HEK293 (cell line): Measurements from ENCODE around the gene HSPA4.

Experiments used
- CTCF ChIA-PET: fragments of 350-600 bp; formaldehyde crosslinking; extraction: SDS; loops from one replicate; lab custom pipeline; 2021; ENCODE audit warnings: antibody characterized with exemption; lab: Yijun Ruan, JAX
- POLR2A ChIA-PET: fragments of 300-600 bp; formaldehyde crosslinking; extraction: SDS; loops from one replicate; lab custom pipeline; 2020; ENCODE audit warnings: antibody characterized with exemption, inconsistent platforms; lab: Yijun Ruan, JAX
- H3K27ac ChIP-seq: fragments of 200-500 bp; sonication (Bioruptor generic); 2 replicates; pipeline ENCODE4 v1.5.1; 2014; ENCODE audit warnings: low read depth, low read length, control low read depth, inconsistent platforms; ENCODE audit errors: extremely low read depth
- H3K36me3 ChIP-seq, 2 experiments: fragments of 200-500 bp in 1 of 2; sonication (Bioruptor generic) in 1 of 2; 1 replicate in 1 of 2; 2 replicates in 1 of 2; pipeline ENCODE4 v1.5.1; 2014 to 2017; ENCODE audit warnings: inconsistent platforms in 2 of 2, low read length in 2 of 2; ENCODE audit not compliant: control insufficient read depth in 2 of 2, insufficient read depth in 1 of 2
- H3K4me1 ChIP-seq: fragments of 200-500 bp; sonication (Bioruptor generic); 2 replicates; pipeline ENCODE4 v1.5.1; 2014; ENCODE audit warnings: mild to moderate bottlenecking, low read length, inconsistent platforms; ENCODE audit not compliant: control insufficient read depth, insufficient read depth
- H3K4me3 ChIP-seq: 2 replicates; pipeline ENCODE4 v1.5.1; 2011; ENCODE audit warnings: low read depth, mild to moderate bottlenecking, control low read depth, low read length, moderate library complexity
- H3K9me3 ChIP-seq: fragments of 200-500 bp; sonication (Bioruptor generic); 2 replicates; pipeline ENCODE4 v1.5.1; 2014; ENCODE audit warnings: low read depth, low read length, inconsistent platforms; ENCODE audit not compliant: control insufficient read depth, insufficient read depth
- GLI2 ChIP-seq: fragments of 450-650 bp; formaldehyde crosslinking; IDR thresholded peaks from 2 replicates; pipeline ENCODE4; 2017; ENCODE audit warnings: missing biosample characterization, missing genetic modification characterization, low read depth, borderline replicate concordance
- MYNN ChIP-seq: fragments of 450-650 bp; formaldehyde crosslinking; IDR thresholded peaks from 2 replicates; pipeline ENCODE4 v1.5.1; 2016; ENCODE audit warnings: missing biosample characterization, missing genetic modification characterization, borderline replicate concordance
- SCRT2 ChIP-seq: fragments of 450-650 bp; formaldehyde crosslinking; IDR thresholded peaks from 2 replicates; pipeline ENCODE4 v1.5.1; 2016; ENCODE audit warnings: missing biosample characterization, missing genetic modification characterization
- SP7 ChIP-seq: fragments of 450-650 bp; formaldehyde crosslinking; IDR thresholded peaks from 2 replicates; pipeline ENCODE4 v1.5.1; 2016; ENCODE audit warnings: missing biosample characterization, missing genetic modification characterization
- YY1 ChIP-seq: fragments of 450-650 bp; formaldehyde crosslinking; IDR thresholded peaks from 2 replicates; pipeline ENCODE4 v1.5.1; 2018; ENCODE audit warnings: missing biosample characterization, missing genetic modification characterization
- ZFP41 ChIP-seq: fragments of 450-650 bp; formaldehyde crosslinking; IDR thresholded peaks from 2 replicates; pipeline ENCODE4 v1.5.1; 2016; ENCODE audit warnings: missing biosample characterization, missing genetic modification characterization, borderline replicate concordance
- ZNF114 ChIP-seq: fragments of 450-650 bp; formaldehyde crosslinking; IDR thresholded peaks from 2 replicates; pipeline ENCODE4 v1.5.0; 2017; ENCODE audit warnings: missing biosample characterization, missing genetic modification characterization
- ZNF138 ChIP-seq: fragments of 450-650 bp; formaldehyde crosslinking; IDR thresholded peaks from 2 replicates; pipeline ENCODE4 v1.5.1; 2016; ENCODE audit warnings: missing biosample characterization, missing genetic modification characterization, borderline replicate concordance
- ZNF140 ChIP-seq: fragments of 450-650 bp; formaldehyde crosslinking; IDR thresholded peaks from 2 replicates; pipeline ENCODE4 v1.5.1; 2016; ENCODE audit warnings: missing biosample characterization, missing genetic modification characterization
- ZNF274 ChIP-seq, 2 experiments: fragments of 200-500 bp in 1 of 2; fragments of 450-650 bp in 1 of 2; sonication (Bioruptor generic) in 1 of 2; formaldehyde crosslinking in 1 of 2; IDR thresholded peaks; 2 replicates each; pipeline versions ENCODE4 v1.5.1 to v1.6.1; 2014 to 2016; ENCODE audit warnings: borderline replicate concordance in 1 of 2, inconsistent platforms in 1 of 2, low read length in 1 of 2, missing biosample characterization in 1 of 2, missing genetic modification characterization in 1 of 2
- ZNF350 ChIP-seq: fragments of 450-650 bp; formaldehyde crosslinking; IDR thresholded peaks from 2 replicates; pipeline ENCODE4 v1.5.0; 2017; ENCODE audit warnings: missing biosample characterization, mild to moderate bottlenecking, missing genetic modification characterization
- ZNF473 ChIP-seq: fragments of 450-650 bp; formaldehyde crosslinking; IDR thresholded peaks from 2 replicates; pipeline ENCODE4 v1.5.1; 2017; ENCODE audit warnings: missing biosample characterization, missing genetic modification characterization
- ZNF521 ChIP-seq: fragments of 450-650 bp; formaldehyde crosslinking; IDR thresholded peaks from 2 replicates; pipeline ENCODE4 v1.5.1; 2017; ENCODE audit warnings: missing biosample characterization, mild to moderate bottlenecking, missing genetic modification characterization
- ZNF530 ChIP-seq: fragments of 450-650 bp; formaldehyde crosslinking; IDR thresholded peaks from 2 replicates; pipeline ENCODE4 v1.5.1; 2016; ENCODE audit warnings: low read depth, missing biosample characterization, missing genetic modification characterization
- ZNF544 ChIP-seq: fragments of 450-650 bp; formaldehyde crosslinking; IDR thresholded peaks from 2 replicates; pipeline ENCODE4 v1.5.0; 2017; ENCODE audit warnings: missing biosample characterization, missing genetic modification characterization
- ZNF560 ChIP-seq: fragments of 450-650 bp; formaldehyde crosslinking; IDR thresholded peaks from 2 replicates; pipeline ENCODE4 v1.5.1; 2017; ENCODE audit warnings: missing biosample characterization, missing genetic modification characterization, borderline replicate concordance
- ZNF600 ChIP-seq: fragments of 450-650 bp; formaldehyde crosslinking; IDR thresholded peaks from 2 replicates; pipeline ENCODE4 v1.5.1; 2016; ENCODE audit warnings: missing biosample characterization, missing genetic modification characterization
- ZNF624 ChIP-seq: fragments of 450-650 bp; formaldehyde crosslinking; IDR thresholded peaks from 2 replicates; pipeline ENCODE4 v1.5.1; 2017; ENCODE audit warnings: missing biosample characterization, missing genetic modification characterization
- ZNF792 ChIP-seq: fragments of 450-650 bp; formaldehyde crosslinking; IDR thresholded peaks from 2 replicates; pipeline ENCODE4 v1.5.1; 2016; ENCODE audit warnings: missing biosample characterization, missing genetic modification characterization
- TF ChIP-seq, protein P1 (sequence below): fragments of 450-650 bp; formaldehyde crosslinking; IDR thresholded peaks from 2 replicates; pipeline ENCODE4 v1.5.1; 2016; ENCODE audit warnings: missing biosample characterization, missing genetic modification characterization
- TF ChIP-seq, protein P2 (sequence below): fragments of 450-650 bp; formaldehyde crosslinking; IDR thresholded peaks from 2 replicates; pipeline ENCODE4 v1.5.1; 2016; ENCODE audit warnings: missing biosample characterization, missing genetic modification characterization, borderline replicate concordance
- TF ChIP-seq, protein P3 (sequence below): fragments of 450-650 bp; formaldehyde crosslinking; IDR thresholded peaks from 2 replicates; pipeline ENCODE4 v1.5.1; 2016; ENCODE audit warnings: missing biosample characterization, missing genetic modification characterization
- TF ChIP-seq, protein P4 (sequence below): fragments of 450-650 bp; formaldehyde crosslinking; IDR thresholded peaks from 2 replicates; pipeline ENCODE4 v1.5.1; 2016; ENCODE audit warnings: missing biosample characterization, missing genetic modification characterization
- TF ChIP-seq, protein P5 (sequence below): fragments of 450-650 bp; formaldehyde crosslinking; IDR thresholded peaks from 2 replicates; pipeline ENCODE4 v1.5.1; 2016; ENCODE audit warnings: missing biosample characterization, missing genetic modification characterization
- TF ChIP-seq, protein P6 (sequence below): fragments of 450-650 bp; formaldehyde crosslinking; IDR thresholded peaks from 2 replicates; pipeline ENCODE4 v1.5.1; 2016; ENCODE audit warnings: missing biosample characterization, missing genetic modification characterization
- TF ChIP-seq, protein P7 (sequence below): fragments of 450-650 bp; formaldehyde crosslinking; IDR thresholded peaks from 2 replicates; pipeline ENCODE4 v1.5.1; 2016; ENCODE audit warnings: missing biosample characterization, missing genetic modification characterization

The HSPA4 gene

DNA sequence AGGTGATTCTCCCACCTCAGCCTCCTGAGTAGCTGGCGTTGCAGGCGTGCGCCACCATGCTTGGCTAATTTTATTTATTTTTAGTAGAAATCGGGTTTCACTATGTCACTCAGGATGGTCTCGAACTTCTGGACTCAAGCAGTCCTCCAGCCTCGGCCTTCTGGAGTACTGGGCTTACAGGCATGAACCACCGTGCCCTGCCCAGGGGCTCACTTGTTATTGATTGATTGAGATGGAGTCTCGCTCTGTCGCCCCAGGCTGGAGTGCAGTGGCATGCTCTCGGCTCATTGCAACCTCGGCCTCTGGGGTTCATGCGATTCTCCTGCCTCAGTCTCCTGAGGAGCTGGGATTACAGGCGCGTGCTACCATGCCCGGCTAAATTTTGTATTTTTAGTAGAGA is 1.6 kb downstream of the HSPA4 start:
- H3K27ac ChIP-seq = no peak overlapping the region
- ChIA-PET CTCF (no interaction called here), POLR2A (no interaction called here)
- peaks cover 19% of the 10 kb centered on the region for H3K4me1 ChIP-seq
- no peaks in the 10 kb centered on the region for H3K36me3 ChIP-seq
- peak overlapping the region; percentile 94 for H3K4me3 ChIP-seq
- TF ChIP-seq ZNF473 (tag by site-specific recombination) (no peak), ZNF624 (tag by site-specific recombination) (no peak), GLI2 (tag by site-specific recombination) (no peak), SP7 (tag by site-specific recombination) (no peak), ZNF600 (no peak), ZNF530 (tag by site-specific recombination) (no peak), YY1 (tag by site-specific recombination) (no peak), ZNF350 (no peak), ZNF114 (no peak), ZFP41 (tag by site-specific recombination) (no peak), ZNF560 (no peak), ZNF544 (no peak), ZNF138 (tag by site-specific recombination) (no peak), ZNF274 (IDR thresholded peaks at IDR 0.05; ENCODE audit: low read length) (no peak), ZNF274 (tag by site-specific recombination; IDR thresholded peaks at IDR 0.05; ENCODE audit: borderline replicate concordance) (no peak), ZNF140 (tag by site-specific recombination) (no peak), MYNN (tag by site-specific recombination) (no peak)
- TF ChIP-seq, protein P1, sequence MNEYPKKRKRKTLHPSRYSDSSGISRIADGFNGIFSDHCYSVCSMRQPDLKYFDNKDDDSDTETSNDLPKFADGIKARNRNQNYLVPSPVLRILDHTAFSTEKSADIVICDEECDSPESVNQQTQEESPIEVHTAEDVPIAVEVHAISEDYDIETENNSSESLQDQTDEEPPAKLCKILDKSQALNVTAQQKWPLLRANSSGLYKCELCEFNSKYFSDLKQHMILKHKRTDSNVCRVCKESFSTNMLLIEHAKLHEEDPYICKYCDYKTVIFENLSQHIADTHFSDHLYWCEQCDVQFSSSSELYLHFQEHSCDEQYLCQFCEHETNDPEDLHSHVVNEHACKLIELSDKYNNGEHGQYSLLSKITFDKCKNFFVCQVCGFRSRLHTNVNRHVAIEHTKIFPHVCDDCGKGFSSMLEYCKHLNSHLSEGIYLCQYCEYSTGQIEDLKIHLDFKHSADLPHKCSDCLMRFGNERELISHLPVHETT (tag by site-specific recombination) = no peak
- TF ChIP-seq, protein P2, sequence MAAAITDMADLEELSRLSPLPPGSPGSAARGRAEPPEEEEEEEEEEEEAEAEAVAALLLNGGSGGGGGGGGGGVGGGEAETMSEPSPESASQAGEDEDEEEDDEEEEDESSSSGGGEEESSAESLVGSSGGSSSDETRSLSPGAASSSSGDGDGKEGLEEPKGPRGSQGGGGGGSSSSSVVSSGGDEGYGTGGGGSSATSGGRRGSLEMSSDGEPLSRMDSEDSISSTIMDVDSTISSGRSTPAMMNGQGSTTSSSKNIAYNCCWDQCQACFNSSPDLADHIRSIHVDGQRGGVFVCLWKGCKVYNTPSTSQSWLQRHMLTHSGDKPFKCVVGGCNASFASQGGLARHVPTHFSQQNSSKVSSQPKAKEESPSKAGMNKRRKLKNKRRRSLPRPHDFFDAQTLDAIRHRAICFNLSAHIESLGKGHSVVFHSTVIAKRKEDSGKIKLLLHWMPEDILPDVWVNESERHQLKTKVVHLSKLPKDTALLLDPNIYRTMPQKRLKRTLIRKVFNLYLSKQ (tag by site-specific recombination) = no peak
- TF ChIP-seq, protein P3, sequence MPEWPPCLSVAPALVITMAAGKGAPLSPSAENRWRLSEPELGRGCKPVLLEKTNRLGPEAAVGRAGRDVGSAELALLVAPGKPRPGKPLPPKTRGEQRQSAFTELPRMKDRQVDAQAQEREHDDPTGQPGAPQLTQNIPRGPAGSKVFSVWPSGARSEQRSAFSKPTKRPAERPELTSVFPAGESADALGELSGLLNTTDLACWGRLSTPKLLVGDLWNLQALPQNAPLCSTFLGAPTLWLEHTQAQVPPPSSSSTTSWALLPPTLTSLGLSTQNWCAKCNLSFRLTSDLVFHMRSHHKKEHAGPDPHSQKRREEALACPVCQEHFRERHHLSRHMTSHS (tag by site-specific recombination) = no peak
- no peaks in the 10 kb centered on the region for H3K9me3 ChIP-seq

DNA sequence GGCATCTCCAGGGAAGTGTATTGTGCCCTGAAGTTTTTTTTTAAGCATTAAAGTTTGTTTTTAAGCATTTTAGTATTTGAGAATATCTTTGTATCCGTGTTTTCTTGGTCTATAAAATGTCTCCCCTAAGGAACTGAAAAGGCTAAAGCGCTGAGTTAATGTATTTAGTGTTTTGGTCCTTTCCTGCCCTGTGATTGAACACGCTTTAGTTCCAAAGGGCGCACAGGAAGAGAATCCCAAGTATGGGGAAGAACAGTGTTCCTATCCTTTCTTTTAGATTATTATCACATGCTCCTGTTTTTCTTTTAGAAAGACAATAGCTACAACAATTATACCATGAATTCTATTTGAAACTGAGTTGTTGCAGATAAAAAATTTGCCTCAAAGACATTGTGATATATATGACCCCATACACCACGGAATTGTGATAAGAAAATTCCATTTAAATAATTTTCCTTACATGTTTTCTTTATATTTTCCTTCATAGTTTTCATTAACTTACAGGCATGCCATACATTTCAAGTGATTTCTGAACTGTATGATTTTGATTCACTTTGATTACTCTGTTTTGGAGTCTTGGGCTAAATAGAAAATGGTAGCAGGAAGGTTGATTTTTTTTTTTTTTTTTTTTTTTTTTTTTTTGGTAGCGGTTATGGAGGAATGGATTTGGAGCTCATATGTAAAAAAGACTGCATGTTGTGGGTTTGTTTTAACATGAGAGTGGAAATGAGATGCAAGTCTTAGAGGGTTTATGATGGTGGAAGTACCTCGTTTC is 3.1 kb downstream of the HSPA4 start:
- Histone ChIP-seq H3K4me3 (no peak overlapping the region), H3K27ac (no peak overlapping the region), H3K4me1 (peaks cover 11% of the 10 kb centered on the region)
- TF ChIP-seq, protein P4, sequence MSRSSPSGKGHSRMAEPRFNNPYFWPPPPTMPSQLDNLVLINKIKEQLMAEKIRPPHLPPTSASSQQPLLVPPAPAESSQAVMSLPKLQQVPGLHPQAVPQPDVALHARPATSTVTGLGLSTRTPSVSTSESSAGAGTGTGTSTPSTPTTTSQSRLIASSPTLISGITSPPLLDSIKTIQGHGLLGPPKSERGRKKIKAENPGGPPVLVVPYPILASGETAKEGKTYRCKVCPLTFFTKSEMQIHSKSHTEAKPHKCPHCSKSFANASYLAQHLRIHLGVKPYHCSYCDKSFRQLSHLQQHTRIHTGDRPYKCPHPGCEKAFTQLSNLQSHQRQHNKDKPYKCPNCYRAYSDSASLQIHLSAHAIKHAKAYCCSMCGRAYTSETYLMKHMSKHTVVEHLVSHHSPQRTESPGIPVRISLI (tag by site-specific recombination) = peak; percentile 98
- no peak for TF ChIP-seq ZNF792 (tag by site-specific recombination)
- TF ChIP-seq ZNF600 = no peak
- TF ChIP-seq, protein P5, sequence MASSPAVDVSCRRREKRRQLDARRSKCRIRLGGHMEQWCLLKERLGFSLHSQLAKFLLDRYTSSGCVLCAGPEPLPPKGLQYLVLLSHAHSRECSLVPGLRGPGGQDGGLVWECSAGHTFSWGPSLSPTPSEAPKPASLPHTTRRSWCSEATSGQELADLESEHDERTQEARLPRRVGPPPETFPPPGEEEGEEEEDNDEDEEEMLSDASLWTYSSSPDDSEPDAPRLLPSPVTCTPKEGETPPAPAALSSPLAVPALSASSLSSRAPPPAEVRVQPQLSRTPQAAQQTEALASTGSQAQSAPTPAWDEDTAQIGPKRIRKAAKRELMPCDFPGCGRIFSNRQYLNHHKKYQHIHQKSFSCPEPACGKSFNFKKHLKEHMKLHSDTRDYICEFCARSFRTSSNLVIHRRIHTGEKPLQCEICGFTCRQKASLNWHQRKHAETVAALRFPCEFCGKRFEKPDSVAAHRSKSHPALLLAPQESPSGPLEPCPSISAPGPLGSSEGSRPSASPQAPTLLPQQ (tag by site-specific recombination) = no peak
- TF ChIP-seq, protein P6, sequence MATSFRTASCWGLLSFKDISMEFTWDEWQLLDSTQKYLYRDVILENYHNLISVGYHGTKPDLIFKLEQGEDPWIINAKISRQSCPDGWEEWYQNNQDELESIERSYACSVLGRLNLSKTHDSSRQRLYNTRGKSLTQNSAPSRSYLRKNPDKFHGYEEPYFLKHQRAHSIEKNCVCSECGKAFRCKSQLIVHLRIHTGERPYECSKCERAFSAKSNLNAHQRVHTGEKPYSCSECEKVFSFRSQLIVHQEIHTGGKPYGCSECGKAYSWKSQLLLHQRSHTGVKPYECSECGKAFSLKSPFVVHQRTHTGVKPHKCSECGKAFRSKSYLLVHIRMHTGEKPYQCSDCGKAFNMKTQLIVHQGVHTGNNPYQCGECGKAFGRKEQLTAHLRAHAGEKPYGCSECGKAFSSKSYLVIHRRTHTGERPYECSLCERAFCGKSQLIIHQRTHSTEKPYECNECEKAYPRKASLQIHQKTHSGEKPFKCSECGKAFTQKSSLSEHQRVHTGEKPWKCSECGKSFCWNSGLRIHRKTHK = no peak
- TF ChIP-seq, protein P7, sequence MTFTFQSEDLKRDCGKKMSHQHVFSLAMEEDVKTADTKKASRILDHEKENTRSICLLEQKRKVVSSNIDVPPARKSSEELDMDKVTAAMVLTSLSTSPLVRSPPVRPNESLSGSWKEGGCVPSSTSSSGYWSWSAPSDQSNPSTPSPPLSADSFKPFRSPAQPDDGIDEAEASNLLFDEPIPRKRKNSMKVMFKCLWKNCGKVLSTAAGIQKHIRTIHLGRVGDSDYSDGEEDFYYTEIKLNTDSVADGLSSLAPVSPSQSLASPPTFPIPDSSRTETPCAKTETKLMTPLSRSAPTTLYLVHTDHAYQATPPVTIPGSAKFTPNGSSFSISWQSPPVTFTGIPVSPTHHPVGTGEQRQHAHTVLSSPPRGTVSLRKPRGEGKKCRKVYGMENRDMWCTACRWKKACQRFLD (tag by site-specific recombination) = no peak
- no peak for TF ChIP-seq SCRT2 (tag by site-specific recombination)
- TF ChIP-seq ZNF521 (tag by site-specific recombination) = no peak

More for the DNA sequence above, 3.1 kb downstream of the HSPA4 start:
- no peaks in the 10 kb centered on the region for H3K36me3 ChIP-seq
- no peaks in the 10 kb centered on the region for H3K9me3 ChIP-seq
- ChIA-PET POLR2A (no interaction called here), CTCF (no interaction called here)
